GM11168 (cell line): ENCODE results near the gene SPDYE6.
"Not testable (repeated sequence)": the region's sequence is repeated elsewhere in the genome, so short reads cannot be mapped to it uniquely, and the experiment has no call there.

Experiments
- in situ Hi-C: fragments of 300-500 bp; cut with MboI; formaldehyde crosslinking; loops from one replicate; pipeline ENCODE4 v1.12.0; 2022; ENCODE audit warnings: low sequenced_read_pairs; ENCODE audit not compliant: unreplicated experiment

Gene SPDYE6

GRCh38 chr7:102356344-102356743, at the start of gene SPDYE6:
Gene SPDYE6 (minus strand): TSS chr7:102356444. CDS start chr7:102356023, 421 bp downstream.
- in situ Hi-C loops, result not testable (repeated sequence)

GRCh38 chr7:102404862-102405188, 48.6 kb upstream of the SPDYE6 start:
- in situ Hi-C loops, result loop anchor here (5.0 kb wide), 1 partner anchor 57 kb away; the partner anchor contains the start of genes ALKBH4 and LRWD1

GRCh38 chr7:102404005-102404861, 48.0 kb upstream of the SPDYE6 start:
- in situ Hi-C loops, result no loop called here

- in situ Hi-C loops, result no loop called here
These were observed 47.3 kb upstream of the SPDYE6 start for GRCh38 chr7:102403563-102403962.

- in situ Hi-C loops, result no loop called here
These were observed 44.1 kb upstream of the SPDYE6 start for GRCh38 chr7:102400360-102400759.

- in situ Hi-C loops, result loop anchor here (25.0 kb wide), 1 partner anchor 861 kb away; no protein-coding TSS in a partner anchor
These were observed 42.3 kb upstream of the SPDYE6 start for GRCh38 chr7:102398543-102398942.

GRCh38 chr7:102396710-102397019, 40.4 kb upstream of the SPDYE6 start:
- in situ Hi-C loops, result loop anchor here (25.0 kb wide), 1 partner anchor 859 kb away; no protein-coding TSS in a partner anchor

- in situ Hi-C loops, result loop anchor here (25.0 kb wide), 1 partner anchor 859 kb away; no protein-coding TSS in a partner anchor
These were observed 39.8 kb upstream of the SPDYE6 start, which contains the start of gene PRKRIP1 for GRCh38 chr7:102395873-102396709. Gene PRKRIP1 (plus strand): TSS chr7:102396363. CDS start chr7:102396412, 49 bp downstream.

GRCh38 chr7:102395592-102395872, 39.3 kb upstream of the SPDYE6 start:
- in situ Hi-C loops, result loop anchor here (25.0 kb wide), 1 partner anchor 858 kb away; no protein-coding TSS in a partner anchor

- in situ Hi-C loops, result loop anchor here (5.0 to 25.0 kb wide), 2 partner anchors 111 to 856 kb away; no protein-coding TSS in a partner anchor
These were observed 37.2 kb upstream of the SPDYE6 start for GRCh38 chr7:102393467-102393866.

GRCh38 chr7:102392330-102392729, 36.1 kb upstream of the SPDYE6 start:
- in situ Hi-C loops, result loop anchor here (5.0 to 25.0 kb wide), 2 partner anchors 110 to 855 kb away; no protein-coding TSS in a partner anchor

- in situ Hi-C loops, result loop anchor here (5.0 to 25.0 kb wide), 2 partner anchors 109 to 854 kb away; no protein-coding TSS in a partner anchor
These were observed 34.6 kb upstream of the SPDYE6 start for GRCh38 chr7:102390697-102391484.

- in situ Hi-C loops, result loop anchor here (5.0 to 25.0 kb wide), 2 partner anchors 108 to 853 kb away; no protein-coding TSS in a partner anchor
These were observed 33.6 kb upstream of the SPDYE6 start for GRCh38 chr7:102389810-102390209.

GRCh38 chr7:102387064-102387463, 30.8 kb upstream of the SPDYE6 start:
- in situ Hi-C loops, result loop anchor here (25.0 kb wide), 1 partner anchor 850 kb away; no protein-coding TSS in a partner anchor

- in situ Hi-C loops, result loop anchor here (5.0 to 25.0 kb wide), 2 partner anchors 55 to 845 kb away; no protein-coding TSS in a partner anchor
These were observed 25.6 kb upstream of the SPDYE6 start for GRCh38 chr7:102381696-102382425.

GRCh38 chr7:102380837-102381236, 24.6 kb upstream of the SPDYE6 start:
- in situ Hi-C loops, result loop anchor here (5.0 to 25.0 kb wide), 2 partner anchors 54 to 844 kb away; no protein-coding TSS in a partner anchor

- in situ Hi-C loops, result loop anchor here (25.0 kb wide), 1 partner anchor 840 kb away; no protein-coding TSS in a partner anchor
These were observed 20.8 kb upstream of the SPDYE6 start for GRCh38 chr7:102376964-102377466.

GRCh38 chr7:102372796-102373195, 16.6 kb upstream of the SPDYE6 start:
- in situ Hi-C loops, result not testable (repeated sequence)

- in situ Hi-C loops, result not testable (repeated sequence)
These were observed 13.8 kb upstream of the SPDYE6 start for GRCh38 chr7:102370038-102370437.
